Astrocyte (in vitro differentiated cells and primary cell): ENCODE data around the gene IFNB1. TPM values are rescaled to one million over a fixed set of nuclear protein-coding genes. Genes with fewer than 3 reads are reported as not detected.
A peak's percentile ranks its signal among the peaks of the same experiment; 100 is the strongest.

ENCODE experiments used
- DNase-seq: peaks from one replicate; pipeline ENCODE4 v3.0.0-alpha.2; 2010; ENCODE audit warnings: low read depth
- FAIRE-seq: peaks from 2 replicates; lab custom pipeline; 2011; peaks lifted over from hg19 to GRCh38; lab: Jason Lieb, UNC
- H2AFZ ChIP-seq: 2 replicates; pipeline ENCODE4 v1.6.0; 2012; ENCODE audit warnings: low read depth, low read length, inconsistent platforms
- H3K27ac ChIP-seq: 2 replicates; pipeline ENCODE4 v1.5.1; 2011; ENCODE audit warnings: low read depth, low read length, inconsistent platforms
- H3K27me3 ChIP-seq: 2 replicates; pipeline ENCODE4 v1.6.0; 2011; ENCODE audit warnings: low read length, inconsistent platforms; ENCODE audit not compliant: insufficient read depth
- H3K36me3 ChIP-seq: 2 replicates; pipeline ENCODE4 v1.5.1; 2011; ENCODE audit warnings: low read length, inconsistent platforms; ENCODE audit not compliant: insufficient read depth
- H3K4me1 ChIP-seq: 2 replicates; pipeline ENCODE4 v1.5.1; 2011; ENCODE audit warnings: low read length, inconsistent platforms; ENCODE audit not compliant: insufficient read depth
- H3K4me2 ChIP-seq: 2 replicates; pipeline ENCODE4 v1.6.0; 2012; ENCODE audit warnings: low read length, inconsistent platforms
- H3K4me3 ChIP-seq: 2 replicates; pipeline ENCODE4 v1.5.1; 2011; ENCODE audit warnings: low read depth, mild to moderate bottlenecking, low read length, inconsistent platforms; ENCODE audit not compliant: insufficient read depth
- H3K79me2 ChIP-seq: 2 replicates; pipeline ENCODE4 v1.6.0; 2012; ENCODE audit warnings: mild to moderate bottlenecking, low read length, inconsistent platforms; ENCODE audit not compliant: insufficient read depth
- H3K9ac ChIP-seq: 2 replicates; pipeline ENCODE4 v1.6.0; 2012; ENCODE audit warnings: mild to moderate bottlenecking, low read length, inconsistent platforms
- H3K9me3 ChIP-seq: 2 replicates; pipeline ENCODE4 v1.5.1; 2012; ENCODE audit warnings: low read depth, mild to moderate bottlenecking, low read length, inconsistent platforms; ENCODE audit not compliant: insufficient read depth
- H4K20me1 ChIP-seq: 2 replicates; pipeline ENCODE4 v1.6.0; 2012; ENCODE audit warnings: low read length, inconsistent platforms; ENCODE audit not compliant: insufficient read depth
- H3K27ac Mint-ChIP-seq: one replicate; pipeline ENCODE4 v1.8.0; 2021; ENCODE audit warnings: mild to moderate bottlenecking, mixed read lengths; ENCODE audit not compliant: unreplicated experiment
- H3K27me3 Mint-ChIP-seq: one replicate; pipeline ENCODE4 v1.8.0; 2021; ENCODE audit warnings: low read depth, mixed read lengths; ENCODE audit not compliant: unreplicated experiment
- H3K36me3 Mint-ChIP-seq: one replicate; pipeline ENCODE4 v1.8.0; 2021; ENCODE audit warnings: low read depth, mixed read lengths; ENCODE audit not compliant: unreplicated experiment
- H3K4me1 Mint-ChIP-seq: one replicate; pipeline ENCODE4 v1.8.0; 2021; ENCODE audit warnings: low read depth, mixed read lengths; ENCODE audit not compliant: unreplicated experiment
- H3K4me3 Mint-ChIP-seq: one replicate; pipeline ENCODE4 v1.8.0; 2021; ENCODE audit warnings: mild to moderate bottlenecking, moderate library complexity, mixed read lengths; ENCODE audit not compliant: unreplicated experiment
- H3K9me3 Mint-ChIP-seq: one replicate; pipeline ENCODE4 v1.8.0; 2021; ENCODE audit warnings: mild to moderate bottlenecking, mixed read lengths; ENCODE audit not compliant: unreplicated experiment
- CTCF ChIP-seq: IDR thresholded peaks from 2 replicates; pipeline ENCODE4 v1.5.1; 2011; ENCODE audit warnings: low read depth, mild to moderate bottlenecking, inconsistent platforms, low read length, moderate library complexity; ENCODE audit not compliant: insufficient read depth
- EZH2 ChIP-seq: IDR thresholded peaks from 2 replicates; pipeline ENCODE4 v1.6.1; 2012; ENCODE audit warnings: mild to moderate bottlenecking, low read length, inconsistent platforms; ENCODE audit not compliant: insufficient read depth
- total RNA-seq: library from RNA; stranded (reverse); gene quantifications from 2 replicates; pipeline ENCODE4 v1.2.1, GENCODE V29; 2021

IFNB1 gene
- total RNA-seq, 1 donor from 2014 or later = 2.5 TPM

DNA sequence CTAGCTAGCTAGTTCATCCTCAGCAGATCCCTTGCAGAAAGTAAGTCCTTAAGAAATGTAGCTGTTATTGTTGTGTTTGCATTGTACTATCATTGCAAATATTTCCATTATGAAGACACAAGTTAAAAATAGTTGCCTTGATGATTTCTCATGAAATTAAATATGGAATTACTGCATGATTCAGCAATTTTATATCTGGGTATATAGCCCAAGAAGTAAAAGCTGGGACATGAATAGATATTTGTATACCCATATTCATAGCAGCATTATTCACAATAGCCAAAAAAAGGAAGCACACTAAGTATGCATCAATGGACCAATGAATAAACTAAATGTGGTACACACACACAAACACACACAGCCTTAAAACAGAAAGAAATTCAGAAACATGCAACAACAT lies 6.8 kb downstream of the IFNB1 start:
- Histone ChIP-seq H3K4me1 (peaks cover 6% of the 10 kb centered on the region), H3K9ac (no peak overlapping the region), H2AFZ (no peak overlapping the region), H4K20me1 (no peaks in the 10 kb centered on the region), H3K9me3 (no peaks in the 10 kb centered on the region), H3K36me3 (no peaks in the 10 kb centered on the region), H3K4me2 (no peak overlapping the region), H3K79me2 (no peaks in the 10 kb centered on the region), H3K4me3 (no peak overlapping the region), H3K27ac (no peak overlapping the region), H3K27me3 (no peaks in the 10 kb centered on the region)
- TF ChIP-seq EZH2 (no peak), CTCF (no peak)
- Mint-ChIP-seq H3K4me3 (no peak overlapping the region), H3K27me3 (no peaks in the 10 kb centered on the region), H3K4me1 (peaks cover 13% of the 10 kb centered on the region), H3K9me3 (no peaks in the 10 kb centered on the region), H3K27ac (no peak overlapping the region), H3K36me3 (no peaks in the 10 kb centered on the region)
- peak; percentile 66 for FAIRE-seq
- DNase-seq = no peak

DNA sequence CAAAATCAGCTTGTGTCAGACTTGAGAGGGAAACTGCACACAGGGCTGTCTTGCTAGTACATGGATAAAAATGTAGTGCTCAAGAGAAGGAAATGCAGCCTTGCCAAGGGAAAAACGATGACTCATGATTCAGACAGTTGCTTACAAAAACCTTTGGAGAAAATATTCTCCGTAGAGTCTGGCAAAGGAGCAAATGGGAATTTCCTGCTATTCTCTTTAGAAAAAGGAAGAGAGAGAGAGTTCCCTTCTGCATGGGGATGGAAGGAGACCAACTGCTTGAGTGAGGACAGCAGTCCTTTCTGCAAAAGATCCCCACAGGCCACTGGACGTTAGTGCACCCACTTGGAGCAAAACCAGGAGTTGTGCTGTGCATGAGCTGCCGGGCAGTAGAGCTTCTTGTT lies 7.6 kb downstream of the IFNB1 start:
- Histone ChIP-seq H3K79me2 (no peaks in the 10 kb centered on the region), H2AFZ (peak overlapping the region; percentile 0), H3K4me2 (peak overlapping the region; percentile 62), H3K27me3 (no peaks in the 10 kb centered on the region), H3K27ac (peak overlapping the region; percentile 35), H3K36me3 (no peaks in the 10 kb centered on the region), H4K20me1 (no peaks in the 10 kb centered on the region), H3K4me3 (no peak overlapping the region), H3K9ac (no peak overlapping the region), H3K9me3 (no peaks in the 10 kb centered on the region), H3K4me1 (peaks cover 6% of the 10 kb centered on the region)
- Mint-ChIP-seq H3K4me1 (peaks cover 13% of the 10 kb centered on the region), H3K4me3 (peak overlapping the region; percentile 28), H3K36me3 (no peaks in the 10 kb centered on the region), H3K27ac (peak overlapping the region; percentile 87), H3K9me3 (no peaks in the 10 kb centered on the region), H3K27me3 (no peaks in the 10 kb centered on the region)
- TF ChIP-seq CTCF (peak; percentile 26), EZH2 (no peak)
- DNase-seq (peak; percentile 97), FAIRE-seq (peak; percentile 97)

GRCh38 chr9:21060919-21061561 lies 16.7 kb downstream of the IFNB1 start:
- Histone ChIP-seq H4K20me1 (no peaks in the 10 kb centered on the region), H3K27ac (no peak overlapping the region), H3K79me2 (no peaks in the 10 kb centered on the region), H3K9me3 (no peaks in the 10 kb centered on the region), H3K4me1 (no peaks in the 10 kb centered on the region), H3K27me3 (no peaks in the 10 kb centered on the region), H3K4me2 (no peak overlapping the region), H3K4me3 (no peak overlapping the region), H3K36me3 (no peaks in the 10 kb centered on the region), H2AFZ (no peak overlapping the region), H3K9ac (no peak overlapping the region)
- Mint-ChIP-seq H3K4me1 (no peaks in the 10 kb centered on the region), H3K9me3 (peaks cover 2% of the 10 kb centered on the region), H3K36me3 (no peaks in the 10 kb centered on the region), H3K27ac (no peak overlapping the region), H3K27me3 (no peaks in the 10 kb centered on the region), H3K4me3 (no peak overlapping the region)
- TF ChIP-seq EZH2 (no peak), CTCF (no peak)
- FAIRE-seq (peak; percentile 67), DNase-seq (peak; percentile 19)
